SK-N-SH (cell line): Measurements from ENCODE around the gene YPEL3. TPM values are rescaled to one million over a fixed set of nuclear protein-coding genes. Genes with fewer than 3 reads are reported as not detected.
A peak's percentile ranks its signal among the peaks of the same experiment; 100 is the strongest.

Experiments used
- CTCF ChIA-PET: fragments of 300-600, 350-600 bp; formaldehyde crosslinking; extraction: SDS; loops from one replicate; lab custom pipeline; 2021; lab: Yijun Ruan, JAX
- POLR2A ChIA-PET: fragments of 350-600 bp; sonication (Branson Sonifier 250); formaldehyde crosslinking; extraction: SDS; loops from one replicate; lab custom pipeline; 2020; ENCODE audit warnings: antibody characterized with exemption, inconsistent platforms; lab: Yijun Ruan, JAX
- DNase-seq: peaks from one replicate; pipeline ENCODE4 v3.0.0; 2012
- H2AFZ ChIP-seq: fragments of 200-600 bp; sonication (generic); 2 replicates; pipeline ENCODE4 v1.8.1; 2016; ENCODE audit warnings: antibody characterized with exemption, mild to moderate bottlenecking, low read depth
- H3F3A ChIP-seq: fragments of 200-600 bp; sonication (generic); replicated peaks from 2 replicates; pipeline ENCODE3; 2016; ENCODE audit warnings: antibody characterized with exemption, mild to moderate bottlenecking; ENCODE audit not compliant: insufficient read depth
- H3K27ac ChIP-seq, 2 experiments: fragments of 200-500 bp in 1 of 2; fragments of 200-600 bp in 1 of 2; sonication (Bioruptor generic) in 1 of 2; sonication (generic), shearing (Covaris generic) in 1 of 2; 2 replicates each; pipeline versions ENCODE4 v1.5.1 to v1.6.1; 2014 to 2016; ENCODE audit warnings: low read depth in 2 of 2, inconsistent platforms in 1 of 2, low read length in 1 of 2, mild to moderate bottlenecking in 1 of 2, mixed read lengths in 1 of 2
- H3K27me3 ChIP-seq: fragments of 200-600 bp; sonication (generic), shearing (Covaris generic); 2 replicates; pipeline ENCODE4 v1.6.1; 2016; ENCODE audit warnings: mixed run types; ENCODE audit not compliant: insufficient read depth
- H3K36me3 ChIP-seq, 2 experiments: fragments of 200-500 bp in 1 of 2; fragments of 200-600 bp in 1 of 2; sonication (Bioruptor generic) in 1 of 2; sonication (generic) in 1 of 2; replicated peaks in 1 of 2; 2 replicates each; pipeline versions ENCODE3 to v1.5.1; 2014 to 2016; ENCODE audit warnings: low read length in 1 of 2, mild to moderate bottlenecking in 1 of 2; ENCODE audit not compliant: insufficient read depth in 2 of 2, control insufficient read depth in 1 of 2
- H3K4me1 ChIP-seq, 2 experiments: fragments of 200-500 bp in 1 of 2; fragments of 200-600 bp in 1 of 2; sonication (Bioruptor generic) in 1 of 2; sonication (generic), shearing (Covaris generic) in 1 of 2; 2 replicates each; pipeline versions ENCODE4 v1.5.1 to v1.6.1; 2014 to 2016; ENCODE audit warnings: low read depth in 1 of 2, low read length in 1 of 2, mixed run types in 1 of 2; ENCODE audit not compliant: insufficient read depth in 2 of 2, control insufficient read depth in 1 of 2
- H3K4me2 ChIP-seq: fragments of 200-600 bp; sonication (generic), shearing (Covaris generic); 2 replicates; pipeline ENCODE4 v1.6.1; 2017; ENCODE audit warnings: mixed run types
- H3K4me3 ChIP-seq, 2 experiments: fragments of 200-500 bp in 1 of 2; fragments of 200-600 bp in 1 of 2; sonication (Bioruptor generic) in 1 of 2; sonication (generic), shearing (Covaris generic) in 1 of 2; 2 replicates each; pipeline versions ENCODE4 v1.5.1 to v1.8.1; 2014 to 2016; ENCODE audit warnings: low read depth in 2 of 2, inconsistent platforms in 1 of 2, low read length in 1 of 2, mild to moderate bottlenecking in 1 of 2, mixed read lengths in 1 of 2, moderate library complexity in 1 of 2
- H3K79me2 ChIP-seq: fragments of 200-600 bp; sonication (generic); 2 replicates; pipeline ENCODE4 v1.8.1; 2017; ENCODE audit warnings: mild to moderate bottlenecking; ENCODE audit not compliant: insufficient read depth
- H3K9ac ChIP-seq: fragments of 200-600 bp; sonication (generic); 2 replicates; pipeline ENCODE4 v1.6.1; 2017; ENCODE audit warnings: mixed run types
- H3K9me2 ChIP-seq: fragments of 200-600 bp; sonication (generic); 2 replicates; pipeline ENCODE4 v1.6.1; 2017; ENCODE audit warnings: mixed run types
- H3K9me3 ChIP-seq: fragments of 200-600 bp; sonication (generic); 2 replicates; pipeline ENCODE4 v1.6.1; 2017; ENCODE audit warnings: mixed run types, mild to moderate bottlenecking, moderate library complexity
- H4K20me1 ChIP-seq: fragments of 200-600 bp; sonication (generic); 2 replicates; pipeline ENCODE4 v1.6.1; 2017; ENCODE audit warnings: mild to moderate bottlenecking, mixed run types; ENCODE audit not compliant: insufficient read depth
- CTCF ChIP-seq: fragments of 200-600 bp; sonication (generic); IDR thresholded peaks from 2 replicates; pipeline ENCODE4 v1.6.1; 2017; ENCODE audit warnings: antibody characterized with exemption, mild to moderate bottlenecking, moderate library complexity
- RAD21 ChIP-seq: IDR thresholded peaks from 2 replicates; pipeline ENCODE4 v1.6.1; 2012; ENCODE audit warnings: mild to moderate bottlenecking, low read length
- RCOR1 ChIP-seq: fragments of 150-350 bp; IDR thresholded peaks from 2 replicates; pipeline ENCODE4 v1.6.1; 2017; ENCODE audit warnings: antibody characterized with exemption, low read length
- REST ChIP-seq: IDR thresholded peaks from 2 replicates; pipeline ENCODE4 v1.6.1; 2012; ENCODE audit warnings: mild to moderate bottlenecking, low read depth, low read length, moderate library complexity
- SIN3A ChIP-seq: IDR thresholded peaks from 2 replicates; pipeline ENCODE4 v1.6.1; 2012; ENCODE audit warnings: low read depth, mild to moderate bottlenecking, low read length, moderate library complexity, borderline replicate concordance
- SMC3 ChIP-seq: IDR thresholded peaks from 2 replicates; pipeline ENCODE4 v1.6.1; 2012; ENCODE audit warnings: low read depth, low read length, improper control_type of control experiment
- ZBTB33 ChIP-seq: IDR thresholded peaks from 2 replicates; pipeline ENCODE4 v1.4.0; 2012; ENCODE audit warnings: low read depth, borderline replicate concordance
- WGBS: methylation state at CpG from one replicate; pipeline ENCODE4 v1.1.6; 2017; ENCODE audit warnings: low lambda C conversion rate; 5-methylcytosine and 5-hydroxymethylcytosine counted together
- polyA plus RNA-seq, 3 experiments: library from polyadenylated mRNA; depleted of rRNA; stranded (reverse); fragments of >200 nt; gene quantifications; 2 replicates each; pipeline ENCODE4 v1.2.3, GENCODE V29; 2012

The YPEL3 gene
- polyA plus RNA-seq, 1 of the 3 experiments (the other 2 are of a cell fraction) = 36.6 TPM

- 76% methylated on average over 13 of the region's 29 CpGs for WGBS
- Histone ChIP-seq H3K4me3 (no peak overlapping the region), H3K27me3 (no peaks in the 10 kb centered on the region), H3K9ac (no peak overlapping the region), H3K27ac (no peak overlapping the region), H2AFZ (no peak overlapping the region), H3K9me3 (no peaks in the 10 kb centered on the region), H3K79me2 (no peaks in the 10 kb centered on the region), H3K36me3 (peaks cover 2 to 13% of the 10 kb centered on the region in 2 experiments), H3K4me2 (no peak overlapping the region), H3K9me2 (no peaks in the 10 kb centered on the region), H3K4me1 (peaks cover 5 to 6% of the 10 kb centered on the region in 2 experiments; a peak in 1 of 4 replicates), H4K20me1 (no peaks in the 10 kb centered on the region), H3F3A (peaks cover 2% of the 10 kb centered on the region)
- POLR2A ChIA-PET = no interaction called here
- CTCF ChIA-PET = interaction anchor here (0.6 to 6.1 kb wide), 22 partner anchors 9 to 789 kb away, joined by 3 to 49 read pairs (median 4); partner anchors contain the start of genes ALDOA, CORO1A, MAPK3 and TBX6
- peak; percentile 87 for DNase-seq
- TF ChIP-seq SIN3A = no peak
- TF ChIP-seq RCOR1 = no peak
- 0 out of 2 replicates have a peak, but pooled peaks have one; percentile 38 for TF ChIP-seq ZBTB33
- TF ChIP-seq REST = no peak
- TF ChIP-seq CTCF = peak; percentile 65
- TF ChIP-seq RAD21 = peak; percentile 75
- TF ChIP-seq SMC3 = peak; percentile 54
Measured at GRCh38 chr16:30112197-30113030, 16.4 kb upstream of the YPEL3 start.
